ENCODE results near the gene PAX2.

Gene PAX2

DNA sequence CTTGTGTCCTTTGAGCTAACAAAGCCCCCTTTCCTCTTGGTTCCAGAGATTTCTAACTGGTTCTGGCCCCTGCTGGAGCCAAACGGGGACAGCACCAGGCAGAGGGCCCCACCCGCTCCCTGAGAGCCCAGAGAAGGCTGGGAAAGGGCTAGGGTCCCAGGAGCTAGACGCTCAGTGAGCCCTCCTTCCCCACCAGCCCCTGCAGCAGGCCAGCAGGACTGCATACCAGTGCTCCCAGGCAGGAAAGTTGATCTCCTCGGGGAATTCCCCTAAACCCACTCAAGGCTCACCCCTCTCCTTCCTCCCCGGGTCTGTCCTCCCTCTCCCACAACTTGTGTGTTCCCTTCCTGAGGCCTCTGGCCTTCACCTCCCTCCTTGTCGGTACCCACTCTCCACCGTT is 47.7 kb downstream of the PAX2 start:
- DNase-seq: no peak

DNA sequence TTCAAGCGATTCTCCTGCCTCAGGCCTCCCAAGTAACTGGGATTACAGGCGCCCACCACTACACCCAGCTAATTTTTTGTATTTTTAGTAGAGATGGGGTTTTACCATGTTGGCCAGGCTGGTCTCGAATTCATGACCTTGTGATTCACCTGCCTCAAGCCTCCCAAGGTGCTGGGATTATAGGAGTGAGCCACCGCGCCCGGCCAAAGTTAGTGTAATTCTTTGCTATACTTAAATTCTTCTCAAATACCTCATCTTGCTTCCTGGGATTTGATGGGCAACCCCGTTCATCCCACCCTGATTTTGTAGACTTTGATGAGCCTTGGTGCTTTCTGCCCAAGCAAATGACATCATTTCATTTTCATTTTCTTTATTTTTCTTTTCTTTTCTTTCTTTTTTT is 54.5 kb downstream of the PAX2 start:
- no peak for DNase-seq

GRCh38 chr10:100800931-100801330 is 55.5 kb downstream of the PAX2 start:
- no peak for DNase-seq

DNA sequence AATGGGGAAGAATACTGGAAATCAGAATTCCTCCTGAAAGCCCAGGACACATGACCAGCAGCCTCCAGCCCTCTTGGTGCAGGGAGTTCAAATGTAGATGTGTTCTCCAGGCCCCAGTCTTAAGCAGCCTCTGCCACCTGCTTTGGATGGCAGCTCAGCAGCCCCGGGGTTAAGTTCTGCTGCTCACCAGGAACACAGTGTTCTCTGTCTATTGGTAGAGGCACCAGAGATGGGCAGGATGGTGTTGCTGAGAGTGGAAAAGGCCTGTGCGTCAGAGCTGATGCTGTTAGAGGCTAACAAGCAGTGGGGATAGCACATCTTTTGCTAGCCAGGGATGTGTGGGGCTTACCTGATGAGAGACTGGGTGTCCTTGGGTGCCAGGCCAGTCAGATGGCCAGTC is 56.8 kb downstream of the PAX2 start:
- DNase-seq: no peak

GRCh38 chr10:100802607-100803006 is 57.2 kb downstream of the PAX2 start:
- no peak for DNase-seq

- no peak for DNase-seq
Observed at GRCh38 chr10:100803492-100803891, 58.1 kb downstream of the PAX2 start.

DNA sequence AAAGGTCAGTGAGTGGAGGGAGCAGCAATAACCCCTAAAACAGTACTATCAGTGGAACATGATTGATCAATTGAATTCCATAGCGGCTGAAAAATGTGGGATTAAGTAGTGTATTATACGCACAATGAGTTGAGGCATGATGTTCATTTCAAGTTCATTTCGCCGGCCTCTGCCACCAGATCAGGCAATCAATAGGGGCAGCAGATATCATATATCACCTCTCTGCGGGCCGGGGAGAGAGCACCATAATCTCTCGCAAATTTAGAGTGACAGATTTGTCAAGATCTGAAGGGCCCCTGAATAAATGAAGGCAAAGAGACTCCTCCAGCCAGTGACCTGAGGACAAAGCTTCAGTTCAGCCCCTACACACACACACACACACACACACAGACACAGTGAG is 58.5 kb downstream of the PAX2 start:
- DNase-seq: no peak

DNA sequence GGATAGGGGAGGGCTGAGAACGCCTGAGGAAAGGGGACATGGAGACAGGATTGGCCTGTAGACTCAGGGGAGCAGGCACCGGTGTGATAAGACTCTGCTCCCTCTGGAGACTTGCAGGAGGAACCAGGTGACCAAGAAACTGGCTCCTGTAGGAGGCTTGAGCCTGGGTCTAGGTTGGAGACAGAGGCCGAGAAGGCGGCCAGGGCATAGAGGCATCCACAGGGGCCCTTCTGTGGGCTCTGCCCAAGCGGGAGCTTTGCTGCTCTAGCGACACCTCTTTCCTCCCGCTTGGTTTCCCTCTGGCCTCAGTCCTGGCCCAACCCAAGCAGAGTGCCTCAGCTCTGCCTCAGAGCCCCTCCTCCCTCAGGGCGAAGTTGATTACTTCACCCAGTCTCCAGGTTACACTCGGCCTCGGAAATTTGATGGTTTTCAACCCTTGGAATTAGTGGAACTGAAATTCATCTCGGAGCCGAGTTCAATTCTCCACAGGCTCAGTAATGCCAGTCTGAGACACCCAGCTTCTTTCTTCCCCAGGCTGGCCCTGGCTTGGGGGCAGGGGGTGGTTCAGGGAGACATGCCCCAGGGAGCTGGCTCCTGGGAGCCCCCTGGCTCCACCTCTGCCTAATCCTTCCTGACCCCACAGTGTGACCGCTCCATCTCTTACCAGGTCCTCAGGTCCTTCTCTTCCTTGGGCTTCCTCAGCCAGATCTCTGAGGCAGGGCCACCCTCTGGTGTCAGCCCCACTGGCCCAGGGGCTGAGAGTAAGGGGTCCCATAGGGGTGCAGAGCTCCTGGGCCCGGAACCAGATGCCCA is 60.4 kb downstream of the PAX2 start:
- no peak for DNase-seq

GRCh38 chr10:100806356-100806645 is 60.9 kb downstream of the PAX2 start:
- DNase-seq: no peak

- no peak for DNase-seq
Observed at GRCh38 chr10:100807241-100807951, 62.0 kb downstream of the PAX2 start.

DNA sequence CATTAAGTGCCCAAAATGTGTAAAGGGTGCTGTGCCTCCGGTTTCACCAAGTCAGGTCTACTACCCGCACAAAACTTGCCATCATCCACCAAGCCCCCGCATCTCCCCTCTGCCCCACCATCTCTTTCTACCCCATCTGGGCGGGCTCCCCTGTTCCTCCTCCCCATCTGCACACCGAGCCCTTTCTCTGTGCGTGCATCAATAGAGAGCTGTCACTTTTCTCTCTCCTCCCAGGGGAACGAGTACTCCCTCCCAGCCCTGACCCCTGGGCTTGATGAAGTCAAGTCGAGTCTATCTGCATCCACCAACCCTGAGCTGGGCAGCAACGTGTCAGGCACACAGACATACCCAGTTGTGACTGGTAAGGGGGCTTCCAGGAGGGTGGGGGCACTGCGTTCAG is 63.5 kb downstream of the PAX2 start:
- DNase-seq: no peak

DNA sequence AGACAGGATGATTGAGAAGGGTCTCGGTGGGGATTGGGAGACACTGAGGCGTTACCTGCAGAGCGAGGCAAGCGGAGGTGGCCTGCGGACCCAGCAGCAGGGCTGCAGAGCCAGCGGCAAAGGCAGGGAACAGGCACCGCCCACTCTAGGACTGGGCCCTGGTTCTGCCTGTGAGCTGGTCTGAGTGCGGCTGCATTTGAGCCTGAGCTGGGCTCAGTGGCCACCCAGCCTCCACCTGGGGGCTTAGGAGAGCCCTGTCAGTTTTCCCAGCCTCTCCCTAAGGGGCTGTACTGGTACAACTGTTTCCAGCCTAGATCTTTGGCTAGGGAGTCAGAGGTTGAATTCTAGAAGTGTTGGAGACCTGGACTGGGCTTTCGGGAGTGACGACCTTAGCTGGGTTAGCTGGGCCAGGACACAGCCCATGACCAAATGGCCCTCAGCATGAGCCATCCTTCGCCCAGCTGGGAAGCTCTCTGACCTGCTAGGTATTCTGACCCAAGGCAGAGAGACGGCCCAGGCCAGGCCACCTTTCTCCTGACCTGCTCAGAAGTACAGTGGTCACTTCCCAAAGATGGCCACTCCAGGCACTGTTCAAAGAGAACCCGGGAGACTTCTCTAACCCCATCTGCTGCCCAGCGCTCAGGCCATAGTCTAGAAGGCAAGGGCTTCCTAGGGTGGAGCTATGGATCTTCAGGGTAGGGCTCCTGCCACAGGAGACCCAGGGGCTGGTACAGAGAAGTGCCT is 64.9 kb downstream of the PAX2 start:
- DNase-seq: no peak

DNA sequence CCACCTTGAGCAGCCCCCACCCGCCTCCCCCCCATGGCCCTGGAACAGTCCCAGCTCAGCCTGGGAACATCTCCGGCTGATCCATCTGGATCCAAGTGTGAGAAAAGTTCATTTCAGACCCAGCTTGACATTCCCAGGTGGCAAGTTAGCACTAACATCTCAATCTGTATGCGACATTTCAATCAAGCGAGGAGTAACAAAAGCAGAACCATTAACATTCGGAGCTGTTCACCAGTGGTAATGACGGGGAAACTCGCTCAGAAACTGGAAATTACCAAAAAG is 65.4 kb downstream of the PAX2 start:
- no peak for DNase-seq

- no peak for DNase-seq
Observed at GRCh38 chr10:100811261-100811660, 65.9 kb downstream of the PAX2 start.

GRCh38 chr10:100811752-100812750 is 66.7 kb downstream of the PAX2 start:
- DNase-seq: no peak

- no peak for DNase-seq
Observed at GRCh38 chr10:100812978-100813377, 67.6 kb downstream of the PAX2 start.

DNA sequence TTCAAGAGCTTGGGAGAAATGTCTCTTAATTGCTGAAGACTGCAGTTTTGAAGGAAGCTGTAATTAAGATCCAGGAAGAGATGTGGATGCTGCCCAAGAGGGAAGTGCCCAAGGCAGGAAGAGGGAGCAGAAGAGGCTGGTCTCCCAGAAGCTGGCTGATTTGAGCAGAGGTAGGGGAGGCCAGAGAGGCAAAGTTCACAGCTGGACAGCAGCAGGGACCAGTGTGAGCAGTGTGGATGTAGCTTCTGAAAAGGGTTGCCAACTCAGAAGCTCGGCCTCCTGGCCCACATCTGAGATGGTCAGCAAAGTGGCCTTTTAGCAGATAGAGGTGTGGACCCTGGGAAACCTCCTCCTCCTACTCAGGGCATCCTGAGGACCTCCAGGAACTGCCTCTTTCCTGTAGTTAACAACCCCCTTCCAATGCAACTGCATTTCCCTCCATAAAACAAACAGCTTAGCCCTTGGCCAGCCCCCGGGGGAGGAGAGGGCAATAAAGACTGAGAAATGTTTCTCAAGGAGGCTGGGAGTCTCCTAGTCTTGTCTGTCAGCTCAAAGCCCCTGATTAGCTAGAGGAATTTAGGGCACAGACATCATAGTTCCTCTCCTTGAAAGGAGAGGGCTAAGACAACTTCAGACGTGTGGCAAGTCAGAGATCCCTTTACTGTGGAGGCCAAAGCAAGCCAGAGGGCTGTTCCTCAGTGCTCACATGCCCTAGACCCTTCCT is 69.5 kb downstream of the PAX2 start:
- no peak for DNase-seq

DNA sequence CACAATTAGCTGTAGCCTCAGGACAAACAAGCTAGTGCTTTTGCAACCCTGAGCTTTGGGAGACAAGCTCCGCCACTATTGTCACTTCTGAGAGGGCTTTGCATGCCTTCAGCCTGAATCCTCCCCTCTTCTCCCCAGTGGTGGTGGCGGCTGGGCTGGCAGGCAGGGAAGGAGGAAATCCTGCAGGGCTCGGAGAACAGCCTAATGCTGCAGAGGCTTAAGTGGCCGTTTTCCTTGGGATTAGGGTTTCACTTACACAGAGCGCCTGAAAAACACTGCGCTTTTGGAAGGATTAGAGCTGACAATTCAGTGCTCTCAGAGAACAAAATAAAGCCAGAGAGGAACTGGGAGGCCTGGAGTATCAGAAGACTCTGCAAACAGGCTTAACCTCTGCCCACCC is 71.3 kb downstream of the PAX2 start:
- no peak for DNase-seq

GRCh38 chr10:100817268-100817839 is 72.0 kb downstream of the PAX2 start:
- no peak for DNase-seq

- no peak for DNase-seq
Observed at GRCh38 chr10:100819424-100819823, 74.0 kb downstream of the PAX2 start.

GRCh38 chr10:100823194-100823593 is 77.8 kb downstream of the PAX2 start:
- DNase-seq: no peak

DNA sequence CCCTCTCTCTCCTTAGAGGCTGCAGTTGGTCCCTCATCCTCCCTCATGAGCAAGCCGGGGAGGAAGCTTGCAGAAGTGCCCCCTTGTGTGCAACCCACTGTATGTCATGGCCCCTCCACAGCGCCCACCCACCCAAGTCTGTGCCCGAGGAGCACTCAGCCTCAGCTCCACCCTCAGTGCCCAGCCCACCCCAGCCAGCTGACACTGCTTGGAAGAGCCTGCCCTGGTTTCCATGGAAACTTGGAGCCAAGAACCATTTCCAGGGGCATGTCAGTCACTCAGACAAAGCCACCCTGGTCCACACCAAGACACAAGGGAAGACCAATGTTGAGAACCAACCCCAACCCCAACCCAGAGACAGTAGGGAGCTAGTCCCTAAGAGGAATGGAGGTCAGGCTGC is 79.5 kb downstream of the PAX2 start:
- DNase-seq: no peak

All from inflammatory macrophage treated with lipopolysaccharide for 1 hour (primary cell).